ENCODE results near the gene WDR93.

WDR93 gene

GRCh38 chr15:89790206-89790605, 99.6 kb downstream of the WDR93 start:
- no peak for TF ChIP-seq TCF12 (IDR thresholded peaks at IDR 0.05; ENCODE audit: low read depth)
- TF ChIP-seq TEAD4 (IDR thresholded peaks at IDR 0.05): no peak
- no peak for TF ChIP-seq EP300 (IDR thresholded peaks at IDR 0.05; ENCODE audit: borderline replicate concordance)
- no peak for TF ChIP-seq USF1 (IDR thresholded peaks at IDR 0.05)
- no peak for TF ChIP-seq FOXM1 (IDR thresholded peaks at IDR 0.05; ENCODE audit: borderline replicate concordance, low read depth)
- TF ChIP-seq CREB1 (IDR thresholded peaks at IDR 0.05; ENCODE audit: low read depth): no peak
- no peak for TF ChIP-seq ZBTB7A (IDR thresholded peaks at IDR 0.05; ENCODE audit: low read depth)
- no peak for TF ChIP-seq TAF1 (IDR thresholded peaks at IDR 0.05; ENCODE audit: low read depth)
- TF ChIP-seq MAX (IDR thresholded peaks at IDR 0.05): no peak
- TF ChIP-seq RAD21 (IDR thresholded peaks at IDR 0.05; ENCODE audit: low read depth): no peak
- TF ChIP-seq REST (IDR thresholded peaks at IDR 0.05; ENCODE audit: low read depth): no peak
- no peak for TF ChIP-seq CEBPB (IDR thresholded peaks at IDR 0.05)
- no peak for TF ChIP-seq NFIC (IDR thresholded peaks at IDR 0.05)
- no peak for TF ChIP-seq EGR1 (IDR thresholded peaks at IDR 0.05)

GRCh38 chr15:89790661-89791060, 100.0 kb downstream of the WDR93 start:
- TF ChIP-seq NFIC (IDR thresholded peaks at IDR 0.05) (no peak), MAX (IDR thresholded peaks at IDR 0.05) (no peak), CEBPB (IDR thresholded peaks at IDR 0.05) (no peak), ZBTB7A (IDR thresholded peaks at IDR 0.05; ENCODE audit: low read depth) (no peak)

- TF ChIP-seq MAX (IDR thresholded peaks at IDR 0.05) (no peak), RAD21 (IDR thresholded peaks at IDR 0.05; ENCODE audit: low read depth) (no peak)
These were observed 101.6 kb downstream of the WDR93 start for GRCh38 chr15:89792106-89792805.
